Measurements from ENCODE around the gene FAH.

DNA sequence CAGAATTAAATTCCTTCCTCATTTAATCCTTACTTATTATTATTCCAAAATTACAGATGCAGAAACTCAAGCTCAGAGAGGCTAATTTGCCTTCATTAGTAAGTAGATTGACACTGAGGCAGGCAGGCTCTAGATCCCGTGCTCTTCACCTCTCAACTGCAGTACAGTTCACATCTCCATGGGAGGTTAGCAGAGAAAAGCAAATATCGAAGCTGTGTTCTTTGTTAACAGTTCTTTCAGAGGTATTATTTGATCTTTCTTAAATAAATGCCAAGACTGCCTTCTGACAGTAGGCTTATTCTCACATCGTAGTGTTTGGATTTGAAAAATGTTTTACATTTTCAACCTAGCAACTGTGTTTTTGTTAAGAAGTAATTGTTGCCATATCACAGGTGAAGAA lies 15.9 kb upstream of the FAH start:
- TF ChIP-seq, protein P1, sequence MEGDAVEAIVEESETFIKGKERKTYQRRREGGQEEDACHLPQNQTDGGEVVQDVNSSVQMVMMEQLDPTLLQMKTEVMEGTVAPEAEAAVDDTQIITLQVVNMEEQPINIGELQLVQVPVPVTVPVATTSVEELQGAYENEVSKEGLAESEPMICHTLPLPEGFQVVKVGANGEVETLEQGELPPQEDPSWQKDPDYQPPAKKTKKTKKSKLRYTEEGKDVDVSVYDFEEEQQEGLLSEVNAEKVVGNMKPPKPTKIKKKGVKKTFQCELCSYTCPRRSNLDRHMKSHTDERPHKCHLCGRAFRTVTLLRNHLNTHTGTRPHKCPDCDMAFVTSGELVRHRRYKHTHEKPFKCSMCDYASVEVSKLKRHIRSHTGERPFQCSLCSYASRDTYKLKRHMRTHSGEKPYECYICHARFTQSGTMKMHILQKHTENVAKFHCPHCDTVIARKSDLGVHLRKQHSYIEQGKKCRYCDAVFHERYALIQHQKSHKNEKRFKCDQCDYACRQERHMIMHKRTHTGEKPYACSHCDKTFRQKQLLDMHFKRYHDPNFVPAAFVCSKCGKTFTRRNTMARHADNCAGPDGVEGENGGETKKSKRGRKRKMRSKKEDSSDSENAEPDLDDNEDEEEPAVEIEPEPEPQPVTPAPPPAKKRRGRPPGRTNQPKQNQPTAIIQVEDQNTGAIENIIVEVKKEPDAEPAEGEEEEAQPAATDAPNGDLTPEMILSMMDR (IDR thresholded peaks at IDR 0.05; ENCODE audit: borderline replicate concordance, extremely low read depth, low read length, poor library complexity, severe bottlenecking) = no peak
- TF ChIP-seq EZH2 (IDR thresholded peaks at IDR 0.05; ENCODE audit: borderline replicate concordance, low read depth, low read length, severe bottlenecking) = no peak
